Measurements from ENCODE around the gene EFCAB11.

DNA sequence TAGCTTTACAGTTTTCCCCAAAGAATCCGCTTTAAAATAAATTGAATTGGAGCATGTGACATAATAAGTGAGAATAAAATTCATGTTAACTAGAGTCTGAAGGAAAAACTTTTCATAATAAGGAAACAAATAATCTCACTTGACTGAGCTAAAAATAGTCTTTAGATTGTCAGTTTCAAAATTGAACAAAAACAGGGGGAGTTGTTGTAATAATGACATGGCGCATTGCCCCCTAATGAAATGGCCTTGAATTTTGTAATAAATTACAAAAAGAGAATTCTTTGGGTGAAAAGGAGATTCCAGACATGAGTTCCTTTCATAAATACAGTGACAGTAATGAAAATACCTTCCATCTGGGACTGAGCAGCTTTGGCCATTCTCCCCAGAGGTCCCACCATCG, 178.6 kb downstream of the EFCAB11 start:
- no peak for TF ChIP-seq POLR2A (IDR thresholded peaks at IDR 0.05)
- TF ChIP-seq, protein P1, sequence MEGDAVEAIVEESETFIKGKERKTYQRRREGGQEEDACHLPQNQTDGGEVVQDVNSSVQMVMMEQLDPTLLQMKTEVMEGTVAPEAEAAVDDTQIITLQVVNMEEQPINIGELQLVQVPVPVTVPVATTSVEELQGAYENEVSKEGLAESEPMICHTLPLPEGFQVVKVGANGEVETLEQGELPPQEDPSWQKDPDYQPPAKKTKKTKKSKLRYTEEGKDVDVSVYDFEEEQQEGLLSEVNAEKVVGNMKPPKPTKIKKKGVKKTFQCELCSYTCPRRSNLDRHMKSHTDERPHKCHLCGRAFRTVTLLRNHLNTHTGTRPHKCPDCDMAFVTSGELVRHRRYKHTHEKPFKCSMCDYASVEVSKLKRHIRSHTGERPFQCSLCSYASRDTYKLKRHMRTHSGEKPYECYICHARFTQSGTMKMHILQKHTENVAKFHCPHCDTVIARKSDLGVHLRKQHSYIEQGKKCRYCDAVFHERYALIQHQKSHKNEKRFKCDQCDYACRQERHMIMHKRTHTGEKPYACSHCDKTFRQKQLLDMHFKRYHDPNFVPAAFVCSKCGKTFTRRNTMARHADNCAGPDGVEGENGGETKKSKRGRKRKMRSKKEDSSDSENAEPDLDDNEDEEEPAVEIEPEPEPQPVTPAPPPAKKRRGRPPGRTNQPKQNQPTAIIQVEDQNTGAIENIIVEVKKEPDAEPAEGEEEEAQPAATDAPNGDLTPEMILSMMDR (IDR thresholded peaks at IDR 0.05), result no peak
